ENCODE data around the gene PKN1. TPM values are rescaled to one million over a fixed set of nuclear protein-coding genes. Genes with fewer than 3 reads are reported as not detected.

Gene PKN1
- total and polyA plus RNA-seq, 9 of the 15 experiments (the other 6 are each of a cell fraction or from before 2014, with no cell fraction given): 0.30 to 228 (median 77.5) TPM

GRCh38 chr19:14419106-14419813, 13.8 kb upstream of the PKN1 start, which contains the start of gene DDX39A (continued):
- TF ChIP-seq E4F1 (CRISPR knock-in tag; IDR thresholded peaks at IDR 0.05; ENCODE audit: borderline replicate concordance) (no peak), MED1 (CRISPR knock-in tag; IDR thresholded peaks at IDR 0.05; ENCODE audit: borderline replicate concordance) (no peak), BACH1 (tag; IDR thresholded peaks at IDR 0.05) (no peak), PRPF4 (IDR thresholded peaks at IDR 0.05; ENCODE audit: insufficient read depth, low read depth, low read length, poor library complexity, severe bottlenecking) (no peak), DDX20 (tag; IDR thresholded peaks at IDR 0.05; ENCODE audit: low read depth) (no peak), ZNF124 (CRISPR knock-in tag; IDR thresholded peaks at IDR 0.05) (no peak), SAFB2 (IDR thresholded peaks at IDR 0.05; ENCODE audit: borderline replicate concordance, low read depth, low read length, severe bottlenecking) (no peak), CBX2 (IDR thresholded peaks at IDR 0.05; ENCODE audit: insufficient read depth, low read length, poor library complexity, severe bottlenecking) (no peak), HDAC1 (IDR thresholded peaks at IDR 0.05) (peak in 1 of 2 experiments; percentile 99; a peak in 2 of 4 replicates), RFX7 (CRISPR knock-in tag; IDR thresholded peaks at IDR 0.05) (no peak), SP2 (IDR thresholded peaks at IDR 0.05; ENCODE audit: extremely low read depth, low read depth, low read length, poor library complexity, severe bottlenecking) (peak; percentile 84), STAT5B (CRISPR knock-in tag; IDR thresholded peaks at IDR 0.05) (no peak), RB1 (IDR thresholded peaks at IDR 0.05; ENCODE audit: low read depth) (peak; percentile 52; the same call in 1 of the 2 replicates), PHB (CRISPR knock-in tag; IDR thresholded peaks at IDR 0.05) (no peak), CBX8 (IDR thresholded peaks at IDR 0.05; ENCODE audit: borderline replicate concordance, extremely low read depth, low read depth, low read length, poor library complexity, severe bottlenecking) (no peak), ZNF239 (CRISPR knock-in tag; IDR thresholded peaks at IDR 0.05) (peak; percentile 34; the same call in 1 of the 2 replicates), SREBF1 (IDR thresholded peaks at IDR 0.05; ENCODE audit: borderline replicate concordance, low read depth, low read length) (no peak), SMAD4 (CRISPR knock-in tag; conservative IDR thresholded peaks at IDR 0.05) (peak; percentile 93), MCM7 (IDR thresholded peaks at IDR 0.05) (no peak), CUX1 (CRISPR knock-in tag; IDR thresholded peaks at IDR 0.05) (no peak), FOS (IDR thresholded peaks at IDR 0.05; ENCODE audit: extremely low read depth, insufficient read length) (peak; percentile 99)
